Left ventricle myocardium inferior (tissue), 1 donor: Measurements from ENCODE around the gene PNMA6F. TPM values are rescaled to one million over a fixed set of nuclear protein-coding genes. Genes with fewer than 3 reads are reported as not detected.

Experiments
- DNase-seq: peaks from one replicate; pipeline ENCODE4 v3.0.0-alpha.2; 2020
- H3K27ac ChIP-seq: fragments of 200-600 bp; replicated peaks from 2 replicates; pipeline ENCODE4 v1.8.0; 2021
- H3K27me3 ChIP-seq: fragments of 200-600 bp; 2 replicates; pipeline ENCODE4 v1.8.0; 2021; ENCODE audit warnings: low read depth
- H3K36me3 ChIP-seq: fragments of 200-600 bp; 2 replicates; pipeline ENCODE4 v1.8.0; 2021
- H3K4me1 ChIP-seq: fragments of 200-600 bp; 2 replicates; pipeline ENCODE4 v1.8.0; 2021
- H3K4me3 ChIP-seq: fragments of 200-600 bp; 2 replicates; pipeline ENCODE4 v1.8.0; 2021; ENCODE audit warnings: mild to moderate bottlenecking, moderate library complexity
- H3K9me3 ChIP-seq: fragments of 200-600 bp; replicated peaks from 2 replicates; pipeline ENCODE4 v1.8.0; 2021
- intact Hi-C: fragments of 100-400 bp; cut with micrococcal nuclease; formaldehyde crosslinking; loops from one replicate; pipeline ENCODE4 v1.11.0; 2022
- total RNA-seq: library from RNA; stranded (reverse); fragmentation: NEBNext Ultra II Directional; extraction: Animal tissue kit (Norgen Biotek cat#: 25700); gene quantifications from one replicate; pipeline ENCODE4 v1.2.1, GENCODE V29; 2021
- TF ChIP-seq, protein P1 (sequence below): fragments of 200-600 bp; IDR thresholded peaks from 2 replicates; pipeline ENCODE4 v1.8.0; 2021; ENCODE audit warnings: antibody characterized with exemption, mild to moderate bottlenecking, borderline replicate concordance
- donor health status: DM: no; HTN: yes; CAD: no; lungs with severe emphysema.

PNMA6F gene
- total RNA-seq, 1 donor from 2014 or later: not detected

DNA sequence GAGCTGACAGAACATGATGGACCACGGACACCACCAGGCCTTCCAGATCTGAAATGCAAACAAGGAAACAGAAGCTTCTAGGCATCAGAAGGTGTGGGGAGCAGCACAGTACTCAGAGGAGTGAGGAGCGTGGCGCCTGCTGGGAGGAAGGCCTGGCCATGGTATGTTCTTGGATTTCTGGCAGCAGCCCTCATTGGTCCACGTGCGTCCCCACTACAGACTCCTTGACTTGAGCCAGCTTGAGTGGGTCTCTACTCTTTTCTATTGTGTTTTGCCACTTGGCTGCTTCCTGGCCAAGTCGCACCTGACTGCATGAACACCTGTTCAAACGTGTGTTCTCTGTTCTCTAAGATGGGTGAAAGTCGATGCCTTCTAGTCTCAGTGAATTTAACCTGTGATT lies 30.4 kb upstream of the PNMA6F start:
- DNase-seq: no peak
- no peaks in the 10 kb centered on the region for H3K4me1 ChIP-seq
- H3K4me3 ChIP-seq: no peak overlapping the region
- H3K9me3 ChIP-seq: no peaks in the 10 kb centered on the region
- H3K36me3 ChIP-seq: peaks cover 9% of the 10 kb centered on the region
- TF ChIP-seq, protein P1, sequence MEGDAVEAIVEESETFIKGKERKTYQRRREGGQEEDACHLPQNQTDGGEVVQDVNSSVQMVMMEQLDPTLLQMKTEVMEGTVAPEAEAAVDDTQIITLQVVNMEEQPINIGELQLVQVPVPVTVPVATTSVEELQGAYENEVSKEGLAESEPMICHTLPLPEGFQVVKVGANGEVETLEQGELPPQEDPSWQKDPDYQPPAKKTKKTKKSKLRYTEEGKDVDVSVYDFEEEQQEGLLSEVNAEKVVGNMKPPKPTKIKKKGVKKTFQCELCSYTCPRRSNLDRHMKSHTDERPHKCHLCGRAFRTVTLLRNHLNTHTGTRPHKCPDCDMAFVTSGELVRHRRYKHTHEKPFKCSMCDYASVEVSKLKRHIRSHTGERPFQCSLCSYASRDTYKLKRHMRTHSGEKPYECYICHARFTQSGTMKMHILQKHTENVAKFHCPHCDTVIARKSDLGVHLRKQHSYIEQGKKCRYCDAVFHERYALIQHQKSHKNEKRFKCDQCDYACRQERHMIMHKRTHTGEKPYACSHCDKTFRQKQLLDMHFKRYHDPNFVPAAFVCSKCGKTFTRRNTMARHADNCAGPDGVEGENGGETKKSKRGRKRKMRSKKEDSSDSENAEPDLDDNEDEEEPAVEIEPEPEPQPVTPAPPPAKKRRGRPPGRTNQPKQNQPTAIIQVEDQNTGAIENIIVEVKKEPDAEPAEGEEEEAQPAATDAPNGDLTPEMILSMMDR: no peak
- H3K27me3 ChIP-seq: no peaks in the 10 kb centered on the region
- intact Hi-C loops: no loop called here
- no peak overlapping the region for H3K27ac ChIP-seq

DNA sequence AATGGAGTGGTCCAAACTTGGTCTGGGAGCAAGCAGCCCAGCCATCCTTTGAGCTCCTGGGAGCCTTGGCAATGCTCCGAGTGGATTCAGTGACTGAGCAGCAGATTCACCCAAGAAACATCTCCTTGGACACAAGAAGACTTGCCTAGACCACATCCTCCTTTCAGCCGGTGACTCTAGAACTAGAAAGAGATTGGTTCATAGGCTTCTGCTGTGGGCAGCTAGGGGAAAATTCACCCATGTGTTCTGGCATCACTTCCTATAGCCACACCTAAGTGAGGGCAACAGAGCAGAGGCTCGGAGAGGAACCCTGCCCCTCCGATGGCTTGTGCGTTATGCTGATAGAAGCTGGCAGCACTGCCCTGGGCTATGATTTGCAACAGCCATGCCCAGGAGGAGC lies 28.4 kb upstream of the PNMA6F start:
- Histone ChIP-seq H3K27ac (no peak overlapping the region), H3K9me3 (no peaks in the 10 kb centered on the region), H3K4me3 (no peak overlapping the region), H3K27me3 (no peaks in the 10 kb centered on the region), H3K4me1 (no peaks in the 10 kb centered on the region), H3K36me3 (peaks cover 18% of the 10 kb centered on the region)
- TF ChIP-seq, protein P1: no peak
- DNase-seq: no peak
- intact Hi-C loops: no loop called here

DNA sequence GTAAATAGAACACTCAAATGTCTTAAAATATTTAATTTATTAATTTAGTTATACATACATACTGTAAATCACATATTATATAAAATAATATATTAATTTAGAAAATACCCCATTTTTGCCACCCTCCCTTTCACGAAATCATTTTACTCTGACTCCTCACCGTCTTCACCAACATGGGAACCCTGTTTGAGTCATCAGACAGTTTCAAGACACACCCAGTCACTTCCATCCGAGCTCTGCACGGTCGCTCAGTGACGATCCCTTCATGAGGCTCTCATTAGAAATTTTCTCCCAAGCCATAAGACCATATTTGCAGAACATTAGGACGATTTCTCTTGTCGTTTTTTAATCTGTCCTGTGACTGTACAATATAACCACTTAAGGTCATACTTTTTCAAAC lies 26.9 kb upstream of the PNMA6F start:
- no peaks in the 10 kb centered on the region for H3K9me3 ChIP-seq
- peaks cover 20% of the 10 kb centered on the region for H3K36me3 ChIP-seq
- TF ChIP-seq, protein P1: no peak
- H3K4me3 ChIP-seq: no peak overlapping the region
- no peak for DNase-seq
- H3K4me1 ChIP-seq: no peaks in the 10 kb centered on the region
- H3K27me3 ChIP-seq: no peaks in the 10 kb centered on the region
- intact Hi-C loops: no loop called here
- no peak overlapping the region for H3K27ac ChIP-seq

DNA sequence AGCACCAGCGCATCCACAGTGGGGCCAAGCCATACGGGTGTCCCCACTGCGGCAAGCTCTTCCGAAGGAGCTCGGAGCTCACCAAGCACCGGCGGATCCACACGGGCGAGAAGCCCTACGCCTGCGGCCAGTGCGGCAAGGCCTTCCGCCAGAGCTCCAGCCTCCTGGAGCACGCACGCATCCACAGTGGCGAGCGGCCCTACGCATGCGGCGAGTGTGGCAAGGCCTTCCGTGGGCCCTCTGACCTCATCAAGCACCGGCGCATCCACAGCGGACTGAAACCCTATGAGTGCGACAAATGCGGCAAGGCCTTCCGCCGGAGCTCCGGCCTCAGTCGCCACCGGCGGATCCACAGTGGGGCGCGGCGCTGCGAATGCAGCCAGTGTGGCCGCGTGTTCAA lies 26.0 kb upstream of the PNMA6F start:
- TF ChIP-seq, protein P1: no peak
- H3K4me1 ChIP-seq: no peaks in the 10 kb centered on the region
- no peak for DNase-seq
- H3K27me3 ChIP-seq: no peaks in the 10 kb centered on the region
- H3K4me3 ChIP-seq: no peak overlapping the region
- H3K9me3 ChIP-seq: no peaks in the 10 kb centered on the region
- H3K27ac ChIP-seq: no peak overlapping the region
- H3K36me3 ChIP-seq: peaks cover 20% of the 10 kb centered on the region
- intact Hi-C loops: no loop called here

DNA sequence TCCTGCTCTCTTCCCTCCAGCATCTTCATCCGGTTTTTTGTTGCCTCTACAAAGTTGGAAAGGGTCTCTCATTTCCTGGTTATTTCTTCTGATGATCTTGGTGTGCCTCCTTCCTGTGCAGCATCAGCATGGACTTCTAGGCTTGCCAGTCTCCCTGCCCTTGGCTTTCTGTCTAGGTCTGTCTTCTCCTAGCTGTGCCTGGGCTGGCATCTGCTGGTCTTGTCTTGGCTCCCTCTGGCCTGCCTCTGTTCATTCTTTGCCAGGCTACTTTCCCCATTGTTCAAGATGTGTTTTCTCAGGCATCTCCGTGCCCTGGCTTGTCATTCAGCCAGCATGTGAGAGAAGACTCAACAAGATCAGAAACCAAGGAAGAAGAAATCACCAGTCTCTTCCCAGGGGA lies 22.1 kb upstream of the PNMA6F start:
- DNase-seq: no peak

More for the DNA sequence above, 22.1 kb upstream of the PNMA6F start:
- peaks cover 25% of the 10 kb centered on the region for H3K36me3 ChIP-seq
- H3K27me3 ChIP-seq: no peaks in the 10 kb centered on the region
- TF ChIP-seq, protein P1: no peak
- H3K27ac ChIP-seq: no peak overlapping the region
- H3K4me1 ChIP-seq: no peaks in the 10 kb centered on the region
- no peak overlapping the region for H3K4me3 ChIP-seq
- H3K9me3 ChIP-seq: no peaks in the 10 kb centered on the region
- intact Hi-C loops: no loop called here
